Thyroid gland (tissue), 4 donors: ENCODE results near the gene STK38L.

Experiments
- CTCF ChIP-seq, 6 experiments: fragments of 200-600 bp in 3 of 6; fragments of 450-650 bp in 3 of 6; sonication (generic) in 3 of 6; IDR thresholded peaks; one replicate each; pipeline ENCODE4 v1.5.1; 2016 to 2019; ENCODE audit warnings: antibody characterized with exemption in 6 of 6, mild to moderate bottlenecking in 2 of 6, inconsistent platforms in 1 of 6, moderate library complexity in 1 of 6
- POLR2A ChIP-seq, 2 donors: fragments of 450-650 bp; IDR thresholded peaks; one replicate each; pipeline ENCODE4 v1.6.1; 2017; ENCODE audit warnings: antibody characterized with exemption in 2 of 2, mild to moderate bottlenecking in 2 of 2, moderate library complexity in 1 of 2

- TF ChIP-seq CTCF (IDR thresholded peaks at IDR 0.05) (no peak), POLR2A (IDR thresholded peaks at IDR 0.05) (no peak)
Measured at GRCh38 chr12:27255806-27256205, 11.7 kb downstream of the STK38L start.
